HFFc6 (cell line): ENCODE data around the gene SOX15. TPM values are rescaled to one million over a fixed set of nuclear protein-coding genes. Genes with fewer than 3 reads are reported as not detected.
"Not testable (repeated sequence)": the region's sequence is repeated elsewhere in the genome, so short reads cannot be mapped to it uniquely, and the experiment has no call there.

Experiments
- DNase-seq: peaks from one replicate; pipeline ENCODE4 v3.0.0-alpha.2; 2018
- H3K27ac Mint-ChIP-seq: 2 replicates; pipeline ENCODE4 v1.8.0; 2020; ENCODE audit warnings: mild to moderate bottlenecking, mixed read lengths
- H3K27me3 Mint-ChIP-seq: 2 replicates; pipeline ENCODE4 v1.8.0; 2021; ENCODE audit warnings: mild to moderate bottlenecking, moderate library complexity, mixed read lengths; ENCODE audit not compliant: insufficient read depth
- H3K36me3 Mint-ChIP-seq: 2 replicates; pipeline ENCODE4 v1.8.0; 2021; ENCODE audit warnings: low read depth, mixed read lengths
- H3K4me1 Mint-ChIP-seq: 2 replicates; pipeline ENCODE4 v1.8.0; 2020; ENCODE audit warnings: low read depth, mixed read lengths
- H3K4me3 Mint-ChIP-seq: 2 replicates; pipeline ENCODE4 v1.8.0; 2020; ENCODE audit warnings: mild to moderate bottlenecking, moderate library complexity, mixed read lengths
- H3K9me3 Mint-ChIP-seq: 2 replicates; pipeline ENCODE4 v1.8.0; 2020; ENCODE audit warnings: mild to moderate bottlenecking, mixed read lengths
- total RNA-seq, 6 experiments: library from RNA; stranded (reverse); fragmentation: NEBNext Ultra II Directional; extraction: Animal tissue kit (Norgen Biotek cat#: 25700); gene quantifications; 2 replicates in 1 of 6; 3 replicates in 5 of 6; pipeline ENCODE4 v1.2.3, GENCODE V29; 2021
- TF ChIP-seq, protein P1 (sequence below): fragments of 200-600 bp; sonication (generic); IDR thresholded peaks from 2 replicates; pipeline ENCODE4 v1.5.0; 2021; ENCODE audit warnings: antibody characterized with exemption, mild to moderate bottlenecking

The SOX15 gene
- total RNA-seq, 6 experiments from 2014 or later, result 0.62 to 1.0 (median 0.81) TPM

DNA sequence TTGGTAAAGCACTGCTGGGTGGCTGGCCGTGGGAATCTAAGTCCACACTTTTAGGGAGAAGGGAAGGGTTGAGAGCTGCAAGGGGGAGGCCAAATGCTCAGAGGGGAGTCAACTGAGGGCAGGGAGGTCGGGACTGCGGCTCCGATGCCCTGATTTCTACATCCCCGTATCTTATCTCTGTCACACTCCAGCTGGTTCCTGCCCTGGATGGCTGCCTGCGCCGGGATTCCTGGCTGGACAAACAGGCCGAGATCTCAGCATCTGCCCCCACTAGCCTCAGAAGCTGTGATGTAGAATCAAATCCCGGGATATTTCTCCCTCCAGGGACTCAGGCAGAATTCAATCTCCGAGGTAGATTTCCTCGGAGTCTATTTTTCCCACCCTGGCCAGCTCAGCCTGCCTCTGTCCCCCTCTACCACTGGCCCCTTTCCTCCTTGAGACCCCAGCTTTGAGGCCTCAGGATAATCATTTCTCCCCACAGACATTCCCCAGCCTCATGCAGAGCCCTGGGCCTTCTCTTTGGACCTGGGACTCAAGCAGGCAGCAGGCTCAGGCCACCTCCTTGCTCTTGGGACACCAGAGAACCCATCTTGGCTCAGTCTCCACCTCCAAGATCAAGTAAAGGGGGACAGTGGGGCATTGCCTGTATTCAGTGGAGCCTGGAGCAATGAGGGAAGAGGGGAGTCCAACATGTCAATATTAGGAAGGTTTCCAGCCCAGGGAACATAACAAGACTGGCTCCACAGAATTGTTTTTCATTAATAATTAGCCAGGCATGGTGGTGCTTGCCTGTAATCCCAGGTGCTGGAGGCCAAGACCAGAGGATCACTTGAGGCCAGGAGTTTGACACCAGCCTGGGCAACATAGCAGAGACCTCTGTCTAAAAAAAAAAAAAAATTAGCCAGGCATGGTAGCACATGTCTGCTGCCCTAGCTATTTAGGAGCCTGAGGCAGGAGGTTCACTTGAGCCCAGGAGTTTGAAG lies 41.8 kb upstream of the SOX15 start:
- Mint-ChIP-seq H3K9me3 (no peaks in the 10 kb centered on the region), H3K4me1 (peaks cover 4% of the 10 kb centered on the region; the same call in 1 of the 2 replicates), H3K27me3 (peaks cover 4% of the 10 kb centered on the region), H3K27ac (no peak overlapping the region), H3K36me3 (no peaks in the 10 kb centered on the region), H3K4me3 (no peak overlapping the region)
- no peak for DNase-seq
- TF ChIP-seq, protein P1, sequence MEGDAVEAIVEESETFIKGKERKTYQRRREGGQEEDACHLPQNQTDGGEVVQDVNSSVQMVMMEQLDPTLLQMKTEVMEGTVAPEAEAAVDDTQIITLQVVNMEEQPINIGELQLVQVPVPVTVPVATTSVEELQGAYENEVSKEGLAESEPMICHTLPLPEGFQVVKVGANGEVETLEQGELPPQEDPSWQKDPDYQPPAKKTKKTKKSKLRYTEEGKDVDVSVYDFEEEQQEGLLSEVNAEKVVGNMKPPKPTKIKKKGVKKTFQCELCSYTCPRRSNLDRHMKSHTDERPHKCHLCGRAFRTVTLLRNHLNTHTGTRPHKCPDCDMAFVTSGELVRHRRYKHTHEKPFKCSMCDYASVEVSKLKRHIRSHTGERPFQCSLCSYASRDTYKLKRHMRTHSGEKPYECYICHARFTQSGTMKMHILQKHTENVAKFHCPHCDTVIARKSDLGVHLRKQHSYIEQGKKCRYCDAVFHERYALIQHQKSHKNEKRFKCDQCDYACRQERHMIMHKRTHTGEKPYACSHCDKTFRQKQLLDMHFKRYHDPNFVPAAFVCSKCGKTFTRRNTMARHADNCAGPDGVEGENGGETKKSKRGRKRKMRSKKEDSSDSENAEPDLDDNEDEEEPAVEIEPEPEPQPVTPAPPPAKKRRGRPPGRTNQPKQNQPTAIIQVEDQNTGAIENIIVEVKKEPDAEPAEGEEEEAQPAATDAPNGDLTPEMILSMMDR, result no peak

DNA sequence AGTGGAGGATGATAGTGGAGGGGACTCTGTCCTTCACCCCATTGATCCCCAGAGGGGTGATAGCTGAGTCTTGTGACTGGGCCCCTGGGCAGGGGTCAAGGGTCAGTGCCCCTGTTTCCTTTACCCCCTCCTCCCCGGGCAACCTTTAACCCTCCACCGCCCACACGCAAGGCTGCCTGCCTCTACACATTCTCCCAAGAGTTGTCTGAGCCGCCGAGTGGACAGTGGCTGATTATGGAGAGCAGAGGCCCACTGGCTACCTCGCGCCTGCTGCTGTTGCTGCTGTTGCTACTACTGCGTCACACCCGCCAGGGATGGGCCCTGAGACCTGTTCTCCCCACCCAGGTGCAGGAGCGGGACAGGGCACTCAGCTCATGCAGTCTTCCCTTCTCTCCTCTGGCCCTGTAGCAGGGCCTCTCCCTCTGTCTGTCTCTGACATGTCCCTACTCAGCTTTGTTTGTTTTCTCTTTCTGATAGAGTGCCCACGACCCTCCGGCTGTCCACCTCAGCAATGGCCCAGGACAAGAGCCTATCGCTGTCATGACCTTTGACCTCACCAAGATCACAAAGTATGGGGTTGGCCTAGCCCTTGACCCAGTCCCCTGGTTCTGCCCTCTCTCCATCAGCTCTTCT lies 40.2 kb upstream of the SOX15 start, which contains the start of gene SHBG:
Gene SHBG, plus strand, starts transcription at position 197 of the 633 bp plus-strand sequence. Its CDS starts 38 bp downstream, at position 235.
- H3K4me3 Mint-ChIP-seq, result no peak within 1 kb of the TSS
- no peak for DNase-seq
- H3K36me3 Mint-ChIP-seq, result peaks cover 4% of the 10 kb centered on the region; the same call in 1 of the 2 replicates
- no peak within 1 kb of the TSS for H3K27ac Mint-ChIP-seq
- no peaks in the 10 kb centered on the region; the same call in 1 of the 2 replicates for H3K27me3 Mint-ChIP-seq
- H3K9me3 Mint-ChIP-seq, result no peaks in the 10 kb centered on the region
- H3K4me1 Mint-ChIP-seq, result peaks cover 10% of the 10 kb centered on the region; the same call in 1 of the 2 replicates
- TF ChIP-seq, protein P1, result no peak

DNA sequence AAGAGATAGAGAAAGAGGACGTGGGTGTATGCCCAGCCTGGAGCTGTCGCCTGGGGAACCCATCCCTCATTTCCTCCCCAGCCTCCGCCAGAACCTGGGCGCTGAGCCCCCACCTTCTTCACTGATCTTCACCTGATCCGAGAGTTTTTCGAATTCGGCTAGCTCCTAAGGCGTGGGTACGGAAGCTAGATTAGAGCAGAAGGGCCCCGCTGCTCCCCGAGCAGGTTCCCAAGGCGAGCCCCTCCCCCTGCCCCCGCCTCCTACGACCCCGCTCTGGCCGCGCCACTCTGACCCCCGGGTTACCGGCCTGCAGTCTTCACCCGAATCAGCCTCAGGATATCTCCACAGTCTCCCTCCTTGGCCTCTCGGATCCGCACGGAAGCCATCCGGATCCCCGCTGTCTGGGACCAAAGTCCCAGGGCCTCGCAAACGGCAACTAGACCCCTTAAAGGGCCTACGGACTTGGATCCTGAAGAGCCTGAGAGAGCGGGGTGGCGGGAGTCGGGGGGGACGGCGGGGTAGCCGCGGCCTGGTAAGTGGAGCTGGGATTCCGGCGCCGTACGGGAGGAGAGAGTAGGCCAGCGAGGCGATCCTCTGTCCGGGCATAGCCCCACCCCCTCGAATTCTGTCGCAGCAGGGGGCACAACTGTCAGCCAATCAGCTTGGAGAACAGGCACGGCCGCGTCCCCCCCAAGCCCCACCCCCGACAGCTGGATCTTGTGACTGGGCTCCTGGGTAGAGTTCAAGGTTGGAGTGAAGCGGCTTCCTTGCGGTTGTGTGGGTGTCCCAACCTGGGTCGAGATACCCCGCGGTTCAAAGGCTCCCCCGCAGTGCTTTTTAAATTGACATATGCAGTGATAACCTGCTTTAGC lies 37.6 kb upstream of the SOX15 start, which contains the start of gene SAT2:
Gene SAT2, minus strand, starts transcription at position 572 of the 872 bp plus-strand sequence. Its CDS starts 186 bp downstream, at position 386.
- H3K4me3 Mint-ChIP-seq, result peak within 1 kb of the TSS; percentile 91
- no peaks in the 10 kb centered on the region for H3K9me3 Mint-ChIP-seq
- peaks cover 3% of the 10 kb centered on the region for H3K27me3 Mint-ChIP-seq
- peaks cover 4% of the 10 kb centered on the region; the same call in 1 of the 2 replicates for H3K36me3 Mint-ChIP-seq
- peak; percentile 85 for DNase-seq
- TF ChIP-seq, protein P1, result no peak
- H3K4me1 Mint-ChIP-seq, result peaks cover 10% of the 10 kb centered on the region; the same call in 1 of the 2 replicates
- peak within 1 kb of the TSS; percentile 82 for H3K27ac Mint-ChIP-seq

DNA sequence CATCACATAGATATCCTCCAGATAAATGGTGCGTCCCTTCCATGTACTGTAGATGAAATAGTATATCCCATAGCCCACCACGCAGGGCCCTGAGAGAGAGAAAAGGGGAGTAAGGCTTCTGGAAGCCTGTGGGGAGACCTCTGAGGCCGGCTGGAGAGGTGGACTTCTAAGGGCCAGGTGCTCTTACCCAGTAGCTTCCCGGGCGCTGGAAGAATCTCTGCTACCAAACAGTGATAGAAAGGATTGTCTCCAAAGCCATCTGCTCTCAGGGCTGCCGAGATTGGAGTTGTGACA lies 37.0 kb upstream of the SOX15 start:
- TF ChIP-seq, protein P1, result no peak
- Mint-ChIP-seq H3K4me1 (peaks cover 10% of the 10 kb centered on the region; the same call in 1 of the 2 replicates), H3K27me3 (peaks cover 3% of the 10 kb centered on the region), H3K4me3 (peak overlapping the region; percentile 91), H3K27ac (peak overlapping the region; percentile 82), H3K9me3 (no peaks in the 10 kb centered on the region), H3K36me3 (peaks cover 4% of the 10 kb centered on the region; the same call in 1 of the 2 replicates)
- no peak for DNase-seq

DNA sequence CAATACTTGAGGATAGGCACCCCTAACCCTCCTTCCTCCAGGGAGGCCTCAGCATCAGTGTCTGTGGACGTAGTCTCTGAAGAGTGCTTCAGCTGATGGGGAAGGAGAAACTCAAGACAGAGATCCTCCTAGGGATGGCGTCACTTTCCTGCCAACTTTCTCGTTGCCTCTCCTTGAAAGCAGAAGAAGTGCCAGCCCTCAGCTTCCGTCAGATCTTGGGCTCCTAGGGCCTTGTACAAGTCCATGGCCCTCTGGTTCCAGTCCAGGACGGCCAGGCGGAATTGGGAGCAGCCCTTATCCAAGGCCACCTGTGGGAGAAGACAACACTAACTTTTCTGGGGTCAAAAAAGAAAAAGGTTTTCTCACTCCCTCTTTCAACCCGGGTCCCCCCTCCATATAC lies 36.4 kb upstream of the SOX15 start:
- peaks cover 10% of the 10 kb centered on the region; the same call in 1 of the 2 replicates for H3K4me1 Mint-ChIP-seq
- peaks cover 4% of the 10 kb centered on the region; the same call in 1 of the 2 replicates for H3K36me3 Mint-ChIP-seq
- TF ChIP-seq, protein P1, result no peak
- no peak overlapping the region for H3K27ac Mint-ChIP-seq
- no peaks in the 10 kb centered on the region for H3K9me3 Mint-ChIP-seq
- DNase-seq, result no peak
- peaks cover 3% of the 10 kb centered on the region for H3K27me3 Mint-ChIP-seq
- peak overlapping the region; percentile 91 for H3K4me3 Mint-ChIP-seq

DNA sequence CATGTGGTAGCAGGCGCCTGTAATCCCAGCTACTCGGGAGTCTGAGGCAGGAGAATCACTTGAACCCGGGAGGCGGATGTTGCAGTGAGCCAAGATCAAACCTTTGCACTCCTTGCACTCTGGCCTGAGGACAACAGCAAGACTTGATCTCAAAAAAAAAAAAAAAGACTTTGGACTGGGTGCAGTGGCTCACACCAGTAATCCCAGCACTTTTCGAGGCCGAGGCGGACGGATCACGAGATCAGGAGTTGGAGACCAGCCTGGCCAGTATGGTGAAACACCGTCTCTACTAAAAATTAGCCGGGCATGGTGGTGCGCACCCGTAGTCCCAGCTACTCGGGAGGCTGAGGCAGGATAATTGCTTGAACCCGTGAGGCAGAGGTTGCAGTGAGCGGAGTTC lies 35.9 kb upstream of the SOX15 start:
- H3K4me3 Mint-ChIP-seq, result not testable (repeated sequence)

More for the DNA sequence above, 35.9 kb upstream of the SOX15 start:
- H3K9me3 Mint-ChIP-seq, H3K27me3 Mint-ChIP-seq, H3K27ac Mint-ChIP-seq, DNase-seq, H3K36me3 Mint-ChIP-seq: not testable (repeated sequence)
- peaks cover 10% of the 10 kb centered on the region; the same call in 1 of the 2 replicates for H3K4me1 Mint-ChIP-seq
